ENCODE results near the gene ZFP36.
A peak's percentile ranks its signal among the peaks of the same experiment; 100 is the strongest.
"Not testable (repeated sequence)": the region's sequence is repeated elsewhere in the genome, so short reads cannot be mapped to it uniquely, and the experiment has no call there.

ZFP36 gene, protein sequence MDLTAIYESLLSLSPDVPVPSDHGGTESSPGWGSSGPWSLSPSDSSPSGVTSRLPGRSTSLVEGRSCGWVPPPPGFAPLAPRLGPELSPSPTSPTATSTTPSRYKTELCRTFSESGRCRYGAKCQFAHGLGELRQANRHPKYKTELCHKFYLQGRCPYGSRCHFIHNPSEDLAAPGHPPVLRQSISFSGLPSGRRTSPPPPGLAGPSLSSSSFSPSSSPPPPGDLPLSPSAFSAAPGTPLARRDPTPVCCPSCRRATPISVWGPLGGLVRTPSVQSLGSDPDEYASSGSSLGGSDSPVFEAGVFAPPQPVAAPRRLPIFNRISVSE

DNA sequence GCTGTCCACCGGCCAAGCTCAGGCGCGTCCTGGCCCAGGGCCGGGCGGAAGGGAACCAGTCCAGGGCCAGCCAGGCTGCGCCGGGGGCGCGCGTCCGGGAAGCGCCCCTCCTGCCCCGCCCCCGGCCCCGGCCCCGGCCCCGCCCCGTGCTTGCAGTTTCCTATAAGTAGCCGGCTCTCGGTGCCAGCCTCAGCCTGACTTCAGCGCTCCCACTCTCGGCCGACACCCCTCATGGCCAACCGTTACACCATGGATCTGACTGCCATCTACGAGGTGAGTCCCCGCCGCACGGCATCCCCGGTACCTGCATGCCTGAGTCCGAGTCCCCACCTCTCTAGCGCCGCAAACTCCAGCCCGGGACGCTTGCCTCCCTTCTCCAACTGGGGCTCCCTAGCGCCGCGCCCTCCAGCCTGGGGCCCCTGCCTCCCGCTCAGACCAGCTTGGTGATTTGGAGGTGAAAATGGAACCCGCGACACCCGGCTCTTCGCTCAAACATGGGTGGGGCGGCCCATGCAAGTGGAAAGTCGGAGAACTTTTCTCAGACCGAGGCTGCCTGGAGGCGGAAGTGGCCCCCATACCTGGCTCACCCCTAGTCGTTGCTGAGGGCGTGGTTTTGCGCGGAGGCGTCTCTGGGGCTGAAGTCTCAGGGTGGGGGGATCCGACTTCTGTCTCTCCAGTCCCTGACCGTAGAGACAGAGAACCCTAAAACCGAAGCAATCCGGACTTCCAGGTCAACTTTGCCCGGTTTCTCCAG, at the start of gene ZFP36:
TSS of gene ZFP36 (plus strand) at position 192 of the 754 bp plus-strand sequence. CDS start at position 250, 58 bp downstream.
- DNase-seq (ENCODE audit: low read depth): peak; percentile 79

DNA sequence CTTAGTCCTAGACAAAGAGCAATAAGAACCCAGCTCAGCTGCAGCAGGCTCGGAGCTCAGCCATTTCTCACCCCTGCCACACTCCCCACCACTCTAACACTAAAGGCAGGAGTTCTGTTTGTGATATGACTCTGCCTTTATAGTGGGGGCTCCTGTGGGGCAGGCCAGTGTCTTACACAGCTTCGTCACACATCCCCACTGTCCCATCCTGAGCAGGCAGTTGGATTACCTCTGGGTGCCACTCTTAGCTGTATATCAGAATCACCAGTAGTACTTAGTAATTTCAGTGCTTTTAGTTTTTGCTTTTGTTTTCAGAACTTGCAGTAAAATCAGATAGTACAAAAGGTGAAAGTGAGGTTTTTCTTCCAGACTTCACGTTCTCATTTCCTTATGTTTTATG, 47.6 kb upstream of the ZFP36 start:
- no peak for DNase-seq (ENCODE audit: low read depth)

DNA sequence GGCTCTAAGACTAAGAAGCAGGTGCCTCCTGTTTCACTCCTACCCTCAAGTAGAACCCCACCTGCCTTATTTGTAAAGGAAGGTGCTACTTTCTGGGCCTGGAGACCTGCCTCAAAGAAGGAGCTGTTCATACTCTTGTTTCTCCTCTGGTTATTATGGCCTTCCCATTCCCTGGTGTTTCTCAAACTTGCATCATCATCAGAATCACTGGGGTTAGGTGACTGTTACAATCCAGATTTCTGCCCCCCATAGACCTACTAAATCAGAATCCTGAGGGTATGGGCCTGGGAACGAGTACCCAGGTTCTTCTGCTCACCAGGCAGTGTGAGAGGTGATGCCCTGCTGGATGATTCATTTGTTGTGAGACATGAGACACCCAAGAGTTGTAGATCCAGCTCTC, 46.0 kb upstream of the ZFP36 start:
- no peak for DNase-seq (ENCODE audit: low read depth)

DNA sequence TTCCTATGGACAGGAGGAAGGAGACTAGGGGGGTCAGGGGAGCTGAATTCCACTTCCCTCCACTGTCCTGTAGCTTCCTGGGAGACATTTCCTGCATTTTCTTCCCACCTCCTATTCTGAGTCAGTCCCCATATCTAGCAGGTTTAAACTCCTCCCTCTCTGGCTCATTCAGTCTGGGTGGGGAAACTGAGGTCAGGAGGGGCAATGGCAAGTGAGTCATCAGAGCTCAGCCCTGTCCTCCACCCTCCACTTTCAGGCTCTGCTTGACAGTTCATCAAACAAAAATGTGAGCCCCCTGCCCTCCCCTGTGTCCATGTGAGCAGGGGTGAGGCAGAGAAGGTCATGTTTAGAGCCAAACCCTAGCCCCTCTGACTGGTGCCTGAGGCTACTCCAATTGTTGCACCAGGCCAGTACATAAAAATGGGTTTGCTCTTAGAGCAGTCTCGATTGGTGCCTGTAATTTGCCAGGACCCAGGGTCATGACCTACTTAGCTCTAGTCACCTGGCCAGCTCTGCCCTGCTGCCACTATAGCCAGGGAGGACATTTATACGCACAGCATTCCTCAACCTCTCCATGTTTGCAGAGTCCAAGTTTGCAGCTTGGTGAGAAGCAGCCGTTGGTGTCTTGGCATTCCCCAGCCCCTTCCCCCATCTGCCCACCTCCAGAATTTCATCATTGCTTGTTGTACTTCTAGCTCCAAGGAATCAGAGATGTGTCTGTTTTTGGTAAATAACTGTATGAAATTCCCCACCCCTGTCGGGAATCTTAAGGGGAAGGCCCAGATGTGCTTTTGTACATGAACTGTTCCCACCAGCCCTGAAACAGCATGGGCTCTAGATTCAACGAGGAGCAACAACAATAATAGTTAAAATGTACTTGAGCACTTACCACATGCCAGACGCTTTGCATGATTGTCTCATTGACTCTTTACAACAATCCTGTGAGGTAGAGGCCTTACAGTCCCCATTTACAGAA, 43.7 kb upstream of the ZFP36 start:
- no peak for DNase-seq (ENCODE audit: low read depth)

DNA sequence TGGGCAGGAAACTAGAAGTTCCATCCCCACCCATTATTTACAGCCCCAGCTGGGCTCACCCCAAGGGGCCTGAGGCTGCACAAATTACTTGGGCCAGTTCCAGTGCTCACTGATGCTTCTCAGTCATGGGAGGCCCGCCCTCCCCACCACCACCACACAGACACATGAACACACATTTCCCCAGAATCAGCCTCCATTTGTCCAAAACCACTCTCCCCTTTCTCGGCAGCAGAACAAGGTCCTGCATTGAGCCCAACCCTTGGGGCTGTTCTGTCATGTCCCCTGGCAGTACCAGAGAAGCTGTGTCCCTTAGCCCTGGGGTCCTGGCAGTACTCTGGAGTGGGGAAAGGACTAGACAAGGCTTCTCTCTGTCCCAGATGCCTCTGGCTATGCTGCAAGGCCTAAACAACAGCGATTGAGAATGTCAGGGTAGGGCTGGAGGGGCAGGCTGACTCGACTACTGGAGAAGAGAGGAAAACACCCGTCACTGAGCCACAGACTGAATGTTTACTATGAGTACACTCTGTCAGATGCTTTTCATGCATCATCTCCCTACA, 42.7 kb upstream of the ZFP36 start:
- no peak for DNase-seq (ENCODE audit: low read depth)

DNA sequence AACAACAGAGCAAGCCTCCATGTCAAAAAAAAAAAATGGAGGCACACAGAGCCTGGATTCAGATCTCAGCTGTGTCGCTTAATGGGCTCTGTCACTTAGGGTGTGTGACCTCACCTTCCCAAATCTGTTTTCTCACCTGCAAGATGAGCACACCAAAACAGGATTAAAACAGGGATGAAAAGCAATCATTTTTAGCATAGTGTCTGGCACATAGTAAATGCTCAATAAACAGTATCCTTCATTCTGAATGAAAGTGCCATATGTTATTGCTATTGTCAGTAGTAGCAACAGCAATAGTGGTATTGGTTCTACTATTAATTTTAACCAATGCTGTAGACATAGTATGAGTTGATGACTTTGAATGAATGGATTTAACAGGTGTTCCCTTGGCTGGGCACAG, 41.1 kb upstream of the ZFP36 start:
- DNase-seq (ENCODE audit: low read depth): no peak

DNA sequence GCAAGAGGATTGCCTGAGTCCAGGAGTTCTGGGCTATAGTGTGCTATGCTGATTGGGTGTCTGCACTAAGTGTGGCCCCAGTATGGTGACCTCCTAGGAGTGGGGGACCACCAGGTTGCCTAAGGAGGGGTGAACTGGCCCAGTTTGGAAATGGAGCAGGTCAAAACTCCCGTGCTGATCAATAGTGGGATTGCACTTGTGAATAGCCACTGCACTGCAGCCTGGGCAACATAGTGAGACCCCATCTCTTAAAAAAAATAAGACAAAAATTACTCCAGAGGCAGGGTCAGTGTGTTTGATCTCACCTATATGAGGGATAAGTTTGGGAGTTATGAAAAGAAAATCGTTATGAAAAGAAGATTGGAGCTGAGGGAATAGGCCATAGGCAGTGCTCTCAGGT, 37.4 kb upstream of the ZFP36 start:
- DNase-seq (ENCODE audit: low read depth): no peak

DNA sequence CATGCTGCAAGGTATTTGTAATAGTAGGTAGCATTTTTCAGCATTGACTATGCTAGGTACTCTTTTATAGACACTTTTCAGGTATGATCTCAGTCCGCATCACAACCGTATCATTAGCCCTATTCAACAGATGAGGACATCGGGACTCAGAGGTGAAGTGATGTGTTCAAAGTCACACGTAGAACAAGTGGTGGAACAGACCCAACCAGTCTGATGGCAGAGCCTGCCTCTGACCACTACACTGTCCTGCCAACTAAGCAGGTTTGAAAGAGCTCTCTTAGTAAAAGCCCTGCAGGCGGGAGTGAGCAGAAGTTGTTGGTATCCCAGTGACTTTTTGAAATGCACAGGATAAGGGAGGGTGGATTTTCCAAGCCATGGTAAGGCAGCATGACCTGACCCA, 35.9 kb upstream of the ZFP36 start:
- DNase-seq (ENCODE audit: low read depth): no peak

DNA sequence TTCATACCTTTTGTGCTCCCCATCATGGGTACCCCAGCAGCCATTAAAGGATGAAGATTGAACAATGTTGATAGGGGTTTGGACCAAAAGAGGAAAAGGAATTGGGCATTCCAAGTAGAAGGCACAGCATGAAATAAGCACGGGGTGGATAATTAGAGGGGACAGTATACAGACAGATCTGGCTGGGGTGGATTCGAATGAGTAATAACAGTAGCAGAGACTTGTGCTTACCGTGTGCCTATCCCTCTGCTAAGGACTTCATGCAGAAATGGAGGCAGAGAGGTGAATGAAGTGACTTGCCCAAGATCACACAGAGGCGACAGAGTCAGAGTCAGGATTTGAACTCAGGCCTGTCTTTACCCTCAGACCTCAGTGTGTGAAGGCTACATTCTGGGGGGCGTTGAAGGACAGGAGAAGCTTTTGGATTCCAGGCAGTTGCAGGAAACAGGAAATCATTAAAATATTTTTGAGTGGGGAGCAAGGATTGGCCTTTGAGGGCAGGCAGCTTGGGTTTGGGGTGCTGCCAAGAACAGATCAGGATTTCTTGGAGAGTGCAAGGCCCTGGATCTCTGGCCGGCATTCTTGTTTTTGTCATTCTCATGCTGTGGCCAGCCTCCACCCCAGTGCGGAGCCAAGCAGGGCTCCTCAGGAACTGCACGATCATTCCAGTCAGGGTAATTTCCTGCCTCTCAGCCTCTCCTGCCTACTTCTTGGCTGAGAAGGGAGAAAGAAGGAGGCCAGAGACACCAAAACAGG, 34.4 kb upstream of the ZFP36 start:
- no peak for DNase-seq (ENCODE audit: low read depth)

DNA sequence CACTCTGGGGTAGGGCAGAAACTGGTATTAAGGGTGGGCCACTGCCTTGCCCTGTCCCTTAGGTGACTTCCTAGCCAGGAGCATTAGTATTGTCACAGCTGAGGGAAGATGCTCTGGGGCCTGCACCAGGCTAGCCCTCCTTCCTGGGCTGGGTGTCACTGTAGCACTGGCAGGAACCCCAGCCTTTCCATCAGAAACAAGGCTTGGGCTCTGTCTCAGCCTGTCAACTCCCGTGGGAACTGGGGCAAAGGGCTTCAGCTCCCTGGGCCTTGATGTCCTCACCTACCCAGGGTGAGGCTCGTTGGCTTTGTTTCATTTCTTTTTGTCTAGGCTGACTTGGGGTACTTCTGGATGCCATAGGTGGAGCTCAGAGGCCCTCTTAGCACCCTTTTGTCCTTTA, 33.7 kb upstream of the ZFP36 start:
- DNase-seq (ENCODE audit: low read depth): no peak

DNA sequence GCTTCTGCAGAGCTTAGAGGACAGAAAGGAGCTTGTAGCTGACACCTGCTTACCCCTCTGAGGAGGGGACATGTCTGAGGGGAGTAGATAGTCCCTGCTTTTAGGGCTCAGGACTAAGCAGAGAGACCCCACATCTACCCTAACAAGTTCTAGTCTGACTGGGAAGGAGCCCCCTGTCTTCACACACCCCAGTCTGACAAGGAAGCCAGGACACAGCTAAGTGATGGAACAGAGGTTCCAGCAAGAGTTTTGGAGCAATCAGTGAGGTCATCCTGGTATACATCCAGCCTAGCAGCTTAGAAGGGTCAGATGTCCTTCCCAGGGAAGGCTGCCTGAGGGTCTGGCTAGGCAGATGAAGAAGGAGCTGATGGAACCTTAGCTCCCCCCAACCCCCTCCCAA, 30.7 kb upstream of the ZFP36 start:
- no peak for DNase-seq (ENCODE audit: low read depth)

DNA sequence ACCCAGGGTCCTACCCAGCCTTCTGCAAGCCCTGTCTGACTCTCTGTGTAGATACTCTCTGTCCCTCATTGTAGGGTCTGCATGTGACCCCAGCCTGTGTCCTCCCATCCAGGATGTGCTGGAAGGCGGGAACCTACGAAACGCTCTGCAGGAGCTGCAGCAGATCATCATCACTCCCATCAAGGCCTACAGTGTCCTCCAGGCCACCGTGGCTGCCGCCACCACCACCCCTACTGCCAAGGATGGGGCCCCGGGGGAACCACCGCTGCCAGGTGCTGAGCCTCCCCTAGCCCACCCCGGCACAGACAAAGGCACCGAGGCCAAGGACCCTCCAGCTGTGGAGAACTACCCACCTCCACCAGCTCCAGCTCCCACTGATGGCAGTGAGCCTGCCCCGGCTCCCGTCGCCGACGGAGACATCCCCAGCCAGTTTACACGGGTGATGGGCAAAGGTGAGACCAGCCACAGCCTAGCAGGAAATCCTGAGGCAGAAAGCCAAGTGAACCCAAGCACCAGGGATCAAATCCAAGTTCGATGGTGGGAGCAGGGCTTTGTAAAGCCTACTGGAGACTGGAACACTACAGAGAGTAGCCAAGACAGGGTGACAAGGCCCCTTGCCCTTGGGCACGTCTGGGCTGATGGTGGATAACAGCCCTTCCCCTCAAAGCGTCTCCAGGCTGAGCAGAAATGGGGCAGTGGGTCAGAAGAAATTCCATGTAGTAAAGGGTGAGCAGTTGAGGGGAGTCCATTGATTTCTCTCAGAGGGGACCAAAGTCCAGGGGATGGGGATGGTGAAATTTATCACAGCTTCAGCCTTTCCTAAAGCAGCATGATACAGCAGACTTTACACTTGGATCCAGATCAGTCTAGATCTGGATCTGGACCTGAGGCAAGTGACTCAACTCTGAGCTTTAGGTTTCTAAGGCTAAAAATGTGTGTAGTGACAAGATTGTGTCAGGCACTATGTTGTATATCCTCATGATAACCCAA, 29.0 kb upstream of the ZFP36 start:
- no peak for DNase-seq (ENCODE audit: low read depth)

DNA sequence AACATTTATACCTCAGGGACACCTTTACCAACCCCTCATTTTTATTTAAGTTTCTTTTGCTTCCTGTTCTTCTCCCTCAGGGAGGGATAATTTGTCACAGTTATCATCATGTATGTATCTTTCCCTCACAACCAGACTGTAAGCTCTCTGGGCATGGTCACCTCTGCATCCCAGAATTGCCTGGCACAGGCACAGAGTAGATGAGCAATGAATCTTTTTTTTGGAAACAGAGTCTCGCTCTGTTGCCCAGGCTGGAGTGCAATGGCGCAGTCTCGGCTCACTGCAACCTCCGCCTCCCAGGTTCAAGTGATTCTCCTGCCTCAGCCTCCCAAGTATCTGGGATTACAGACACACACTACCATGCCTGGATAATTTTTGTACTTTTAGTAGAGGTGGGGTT, 27.3 kb upstream of the ZFP36 start:
- DNase-seq (ENCODE audit: low read depth): not testable (repeated sequence)

DNA sequence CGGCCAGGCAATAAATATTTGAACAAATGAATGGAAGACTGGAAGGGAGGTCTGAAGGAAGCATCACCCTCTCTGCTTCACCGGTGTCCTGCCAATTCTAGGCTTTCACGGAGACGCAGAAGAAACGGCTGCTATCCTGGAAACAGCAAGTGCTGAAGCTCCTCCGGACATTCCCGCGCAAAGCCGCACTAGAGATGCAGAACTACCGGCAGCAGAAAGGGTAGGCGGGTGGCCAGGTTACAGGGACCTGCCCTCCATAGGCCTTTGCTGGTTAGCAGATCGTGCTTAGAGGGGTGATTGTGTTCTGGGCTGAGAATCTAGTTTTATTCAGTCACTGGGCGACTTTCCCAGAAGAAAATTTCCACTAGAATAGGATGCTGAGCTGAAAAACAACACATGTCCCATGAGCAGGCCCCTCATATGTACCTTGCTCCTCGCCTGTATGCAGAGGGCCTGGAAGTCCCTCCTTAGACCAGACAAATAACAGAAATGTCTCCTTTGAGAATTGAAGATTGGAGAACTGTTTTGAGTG, 26.7 kb upstream of the ZFP36 start:
- DNase-seq (ENCODE audit: low read depth): no peak

DNA sequence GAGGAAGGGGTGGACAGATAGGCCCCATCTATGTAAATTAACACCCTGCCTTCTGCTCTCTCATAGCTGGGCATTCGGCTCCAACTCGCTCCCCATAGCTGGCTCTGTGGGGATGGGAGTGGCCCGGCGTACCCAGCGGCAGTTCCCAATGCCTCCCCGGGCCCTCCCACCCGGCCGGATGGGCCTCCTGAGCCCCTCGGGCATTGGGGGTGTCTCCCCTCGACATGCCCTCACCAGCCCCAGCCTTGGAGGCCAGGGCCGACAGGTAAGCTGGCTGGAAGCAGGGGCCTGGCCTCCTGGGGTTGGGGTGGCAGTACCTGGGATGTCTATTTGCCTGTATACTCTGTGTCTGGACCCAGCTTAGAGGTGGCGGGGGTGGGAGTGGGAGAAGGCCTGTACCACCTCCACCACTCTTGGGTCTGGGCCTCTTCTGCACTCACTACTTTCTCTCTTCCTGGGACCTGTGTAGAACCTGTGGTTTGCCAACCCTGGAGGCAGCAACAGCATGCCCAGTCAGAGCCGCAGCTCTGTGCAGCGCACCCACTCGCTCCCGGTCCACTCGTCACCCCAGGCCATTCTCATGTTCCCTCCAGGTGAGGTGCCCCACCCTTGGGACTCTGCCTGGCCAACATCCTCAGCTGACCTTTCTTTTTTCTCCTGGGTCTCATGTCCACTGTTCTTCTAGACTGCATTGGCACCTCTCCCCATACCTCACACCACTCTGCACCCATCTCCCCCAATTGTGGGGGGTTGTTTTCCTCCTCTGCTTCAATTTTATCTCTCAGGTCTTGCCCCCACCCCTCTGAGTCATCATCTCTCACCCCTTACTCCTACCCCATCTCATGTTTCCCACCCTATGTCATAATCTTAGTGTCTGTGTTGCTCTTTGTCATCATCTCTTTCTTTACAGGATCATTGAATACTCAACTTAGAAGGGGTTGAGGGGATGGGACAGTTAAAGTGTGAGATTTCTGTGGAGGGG, 25.8 kb upstream of the ZFP36 start:
- no peak for DNase-seq (ENCODE audit: low read depth)

DNA sequence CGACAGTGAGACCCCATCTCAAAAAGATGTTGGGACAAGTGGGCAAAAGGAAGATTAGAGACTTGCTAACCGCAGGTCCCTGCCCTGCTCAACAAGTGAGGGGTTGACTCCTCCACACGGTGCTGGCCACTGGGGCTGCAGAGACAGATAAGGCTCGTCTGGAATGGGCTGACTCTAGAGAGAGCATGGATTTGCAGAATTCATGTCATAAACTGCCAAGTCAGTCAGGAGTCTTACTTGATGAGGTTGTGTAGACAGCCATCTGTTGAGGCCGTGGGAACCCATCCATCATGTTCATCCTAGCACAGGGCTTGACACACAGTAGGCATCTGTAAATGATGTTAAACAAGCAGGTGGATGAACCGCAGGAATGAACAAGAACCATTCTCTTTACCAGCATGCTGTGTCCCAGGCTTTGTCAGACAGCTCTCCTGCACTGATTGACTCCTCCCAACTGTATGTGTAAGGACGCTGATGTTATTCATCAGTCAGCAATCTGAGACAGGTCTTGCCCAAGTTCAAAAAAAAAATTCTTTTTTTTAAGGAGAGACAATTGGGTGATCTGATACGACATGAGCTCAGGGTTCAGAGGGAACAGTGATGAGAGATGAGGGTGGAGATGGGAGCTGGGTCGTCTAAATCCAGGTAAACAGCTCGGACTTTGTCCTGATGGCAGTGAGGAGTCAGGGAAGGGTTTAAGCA, 24.6 kb upstream of the ZFP36 start:
- no peak for DNase-seq (ENCODE audit: low read depth)

DNA sequence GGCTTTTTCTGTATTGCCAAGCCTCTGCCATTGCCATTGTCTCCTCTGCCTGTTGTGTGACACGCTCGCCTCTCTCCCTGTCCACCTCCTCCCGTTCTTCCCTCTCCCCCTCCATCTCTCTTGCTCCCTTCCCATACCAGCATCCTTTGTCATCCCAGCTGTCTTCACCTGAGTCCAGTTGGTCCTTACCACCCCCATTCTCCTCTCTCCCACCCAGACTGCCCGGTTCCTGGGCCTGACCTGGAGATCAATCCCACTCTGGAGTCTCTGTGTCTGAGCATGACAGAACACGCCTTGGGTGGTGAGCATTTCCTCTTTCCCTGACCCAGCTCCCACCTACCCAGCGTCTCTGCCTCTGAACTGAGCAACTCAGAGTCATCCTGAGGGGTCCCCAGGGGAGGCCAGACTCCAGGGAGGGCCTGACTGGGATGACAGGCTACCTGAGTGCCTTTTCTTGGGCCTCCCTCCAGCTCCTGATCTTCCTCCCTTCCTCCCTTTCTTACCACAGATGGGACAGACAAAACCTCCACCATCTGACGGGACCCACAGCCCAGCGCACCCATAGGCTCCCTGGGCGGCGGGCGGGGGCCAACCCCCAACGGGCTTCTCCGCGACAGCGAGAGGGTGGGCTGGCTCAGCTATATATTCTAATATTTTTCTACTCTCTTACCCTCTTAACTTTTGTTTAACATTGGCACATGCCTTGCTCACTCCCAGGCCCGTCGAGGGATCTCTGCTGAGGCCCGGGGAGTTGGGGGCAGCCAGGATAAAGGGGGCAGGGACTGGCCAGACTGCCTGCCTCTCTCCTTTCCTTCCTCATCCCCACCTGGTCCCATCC, 23.4 kb upstream of the ZFP36 start:
- DNase-seq (ENCODE audit: low read depth): no peak

All from stimulated activated CD8-positive, alpha-beta memory T cell treated with anti-CD3 and anti-CD28 coated beads, Interleukin-4, amount 100 ng/mL, for 24 hours (primary cell).